NCI-H1048 (cell line): ENCODE data around the gene MAGIX.
"Not testable (repeated sequence)": the region's sequence is repeated elsewhere in the genome, so short reads cannot be mapped to it uniquely, and the experiment has no call there.

ENCODE experiments used
- DNase-seq: peaks from one replicate; lab custom pipeline; 2025; lab: John Stamatoyannopoulos, UW

Gene MAGIX

DNA sequence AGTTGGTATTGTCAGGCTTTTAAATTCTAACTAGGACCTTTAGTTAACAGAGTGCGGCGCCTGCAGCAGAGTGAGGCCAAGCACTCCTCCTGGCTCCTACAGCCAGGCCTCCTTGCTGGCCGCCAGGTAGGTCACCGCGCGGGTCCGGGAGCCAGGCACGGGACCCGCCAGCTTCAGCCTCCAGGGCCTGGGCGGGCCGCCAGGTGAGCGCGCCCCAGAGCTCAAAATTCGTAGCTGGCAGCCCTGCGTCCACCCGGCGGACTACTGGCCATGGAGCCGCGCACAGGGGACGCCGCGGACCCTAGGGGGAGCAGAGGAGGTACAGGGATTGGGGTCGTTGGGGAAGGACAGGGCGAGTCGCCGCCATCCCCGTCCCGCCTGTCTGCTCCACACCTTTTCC is at the start of gene MAGIX:
TSS of gene MAGIX (plus strand) at position 139 of the 400 bp plus-strand sequence. CDS start at position 271, 132 bp downstream.
- no peak for DNase-seq

DNA sequence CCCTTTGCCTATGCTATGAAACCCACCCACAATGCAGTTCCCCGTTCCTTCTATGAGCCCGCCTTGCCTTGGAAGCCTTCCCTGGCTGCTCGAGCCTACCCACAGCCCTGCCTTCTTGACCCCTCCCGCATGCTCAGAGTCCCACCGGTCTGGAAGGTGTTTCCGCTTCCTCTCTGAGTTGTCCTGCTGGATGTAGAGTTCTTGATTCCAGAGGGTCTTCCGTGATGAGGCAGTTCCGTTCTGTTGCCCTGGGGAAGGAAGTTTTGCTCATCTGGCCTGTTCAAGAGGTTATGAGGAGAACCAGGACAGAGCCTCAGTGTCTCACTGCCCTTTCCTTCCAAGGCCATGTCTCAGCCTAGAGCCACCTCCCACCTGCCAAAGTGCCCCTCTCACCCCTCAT is 46.5 kb upstream of the MAGIX start:
- DNase-seq: no peak

DNA sequence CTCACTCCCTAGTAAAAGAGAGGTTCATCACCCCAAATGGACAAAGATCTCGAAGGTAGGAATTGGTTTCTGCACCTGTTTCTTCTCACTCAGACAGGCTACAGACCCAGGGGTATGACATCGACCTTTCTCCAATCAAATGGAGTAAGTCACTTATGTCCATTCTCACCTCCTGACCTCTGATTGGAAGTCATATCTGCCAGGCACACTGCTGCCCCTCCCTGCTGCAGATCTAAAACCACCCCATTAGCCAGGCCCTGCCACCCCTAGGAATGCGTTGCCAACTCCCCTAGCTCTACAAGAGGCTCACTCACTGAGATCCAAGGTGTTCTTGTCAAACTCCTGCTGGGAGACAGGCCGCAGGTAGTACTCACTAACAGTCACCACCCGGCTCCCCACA is 45.8 kb upstream of the MAGIX start:
- DNase-seq: no peak

DNA sequence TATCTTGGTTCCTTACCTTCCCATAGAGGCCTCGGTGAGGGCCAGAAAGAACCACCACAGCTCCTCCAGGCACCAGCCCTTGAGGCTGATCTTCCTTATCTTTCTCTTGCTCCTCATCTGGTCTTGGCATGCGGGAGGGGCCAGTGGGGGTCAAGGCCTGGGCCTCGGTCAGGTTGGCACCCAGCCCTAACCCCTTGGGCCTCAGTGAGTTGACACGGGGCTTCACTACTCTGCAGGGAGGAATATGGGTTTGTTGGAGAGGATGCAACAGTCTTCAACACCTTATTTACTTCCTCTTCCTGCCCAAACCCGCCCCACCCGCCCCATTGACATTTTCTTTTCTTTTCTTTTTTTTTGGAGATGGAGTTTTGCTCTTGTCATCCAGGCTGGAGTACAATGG is 45.0 kb upstream of the MAGIX start:
- no peak for DNase-seq

DNA sequence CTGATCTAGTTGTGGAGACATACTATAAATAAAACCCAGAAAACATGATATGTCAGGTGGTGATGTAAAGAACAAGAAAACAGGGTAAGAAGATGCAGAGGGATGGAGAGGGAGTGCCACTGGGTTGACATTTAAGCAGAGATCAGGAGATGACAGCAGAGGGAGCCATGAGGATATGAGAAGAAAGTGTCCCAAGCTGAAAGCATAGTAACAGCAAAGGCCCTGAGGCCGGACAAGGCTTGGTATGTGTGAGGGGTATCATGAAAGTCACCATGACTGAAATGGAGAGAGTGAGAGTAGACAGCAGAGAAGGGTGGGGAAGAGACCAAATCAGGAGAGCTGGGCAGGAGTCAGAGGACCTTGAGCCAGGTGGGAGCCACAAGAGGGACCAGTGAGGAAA is 42.5 kb upstream of the MAGIX start:
- no peak for DNase-seq

DNA sequence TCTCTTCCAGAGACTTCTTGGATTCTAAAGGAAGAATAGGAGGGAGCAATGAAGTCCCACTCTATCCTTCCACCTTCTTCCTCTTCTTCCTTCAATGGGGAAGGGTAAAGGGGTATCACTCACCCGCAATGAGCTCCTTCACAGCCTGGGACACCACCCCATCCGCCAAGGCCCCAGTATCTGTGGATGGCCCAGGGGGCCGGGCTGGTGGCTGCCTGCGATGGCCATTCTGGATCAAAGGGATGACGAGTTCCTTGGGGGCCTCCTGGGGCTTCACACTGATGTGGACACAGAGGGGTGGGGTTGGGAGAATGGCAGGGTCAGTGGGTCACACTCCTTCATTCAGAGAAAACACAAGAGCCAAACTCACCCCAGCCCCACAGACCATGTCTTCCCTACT is 40.1 kb upstream of the MAGIX start:
- no peak for DNase-seq

DNA sequence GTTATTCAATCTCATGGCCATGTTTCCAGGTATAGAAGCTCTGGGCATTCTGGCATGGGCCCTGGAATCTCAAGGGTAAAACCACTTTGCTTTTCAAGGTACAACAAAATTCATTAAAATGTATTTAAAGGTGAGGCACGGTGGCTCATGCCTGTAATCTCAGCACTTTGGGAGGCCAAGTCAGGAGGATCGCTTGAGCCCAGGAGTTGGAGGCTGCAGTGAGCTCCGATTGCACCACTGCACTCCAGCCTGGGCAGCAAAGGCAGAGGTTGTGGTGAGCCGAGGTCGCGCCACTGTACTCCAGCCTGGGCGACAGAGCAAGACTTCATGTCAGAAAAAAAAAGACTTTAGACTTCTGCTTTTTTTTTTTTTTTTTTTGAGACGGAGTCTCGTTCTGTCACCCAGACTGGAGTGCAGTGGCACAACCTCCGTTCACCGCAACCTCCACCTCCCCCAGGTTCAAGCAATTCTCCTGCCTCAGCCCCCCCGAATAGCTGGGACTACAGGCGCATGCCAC is 34.8 kb upstream of the MAGIX start:
- DNase-seq: not testable (repeated sequence)

DNA sequence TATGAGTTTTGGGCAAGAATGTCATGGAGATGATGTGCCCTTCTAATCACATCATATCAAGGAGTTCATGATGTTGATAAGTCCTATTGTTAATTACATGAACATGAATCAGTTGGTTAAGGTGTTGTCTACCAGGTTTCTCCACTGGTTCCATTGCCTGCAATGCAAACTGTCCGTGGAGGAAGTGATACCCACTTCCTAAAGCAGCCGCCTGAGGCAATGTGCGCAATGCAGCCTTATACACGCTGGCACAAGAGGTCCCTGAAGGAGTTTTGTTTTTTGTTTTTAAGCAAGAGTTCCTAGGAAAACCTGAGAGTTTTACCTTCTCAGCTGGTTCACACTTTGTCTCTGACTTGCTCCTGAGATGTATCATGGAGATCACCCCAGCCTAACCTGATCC is 33.1 kb upstream of the MAGIX start:
- no peak for DNase-seq

DNA sequence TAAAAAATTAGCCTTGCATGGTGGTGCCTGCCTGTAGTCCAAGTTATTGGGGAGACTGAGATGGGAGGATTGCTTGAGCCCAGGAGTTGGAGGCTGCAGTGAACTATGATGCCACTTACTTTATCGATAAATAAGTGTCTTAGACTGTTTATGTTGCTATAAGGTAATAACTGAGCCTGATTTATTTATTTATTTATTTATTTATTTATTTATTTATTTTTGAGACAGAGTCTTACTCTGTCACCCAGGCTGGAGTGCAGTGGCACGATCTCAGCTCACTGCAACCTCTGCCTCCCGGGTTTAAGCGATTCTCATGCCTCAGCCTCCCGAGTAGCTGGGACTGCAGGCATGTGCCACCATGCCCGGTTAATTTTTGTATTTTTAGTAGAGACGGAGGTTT is 30.3 kb upstream of the MAGIX start:
- DNase-seq: not testable (repeated sequence)

DNA sequence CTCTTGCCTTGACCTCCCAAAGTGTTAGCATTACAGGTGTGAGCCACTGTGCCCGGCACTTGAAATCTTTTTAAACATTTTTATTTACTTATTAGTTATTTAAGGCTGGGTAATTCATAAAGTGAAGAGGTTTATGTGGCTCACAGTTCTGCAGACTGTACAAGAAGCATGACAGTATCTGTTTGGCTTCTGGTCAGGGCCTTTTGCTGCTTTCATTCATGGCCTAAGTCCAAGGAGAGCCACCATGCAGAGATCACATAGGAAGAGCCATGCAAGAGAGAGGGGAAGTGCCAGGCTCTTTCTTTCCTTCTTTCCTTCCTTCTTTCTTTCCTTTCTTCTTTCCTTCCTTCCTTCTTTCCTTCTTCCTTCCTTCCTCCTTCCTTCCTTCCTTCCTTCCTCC is 28.8 kb upstream of the MAGIX start:
- DNase-seq: no peak

DNA sequence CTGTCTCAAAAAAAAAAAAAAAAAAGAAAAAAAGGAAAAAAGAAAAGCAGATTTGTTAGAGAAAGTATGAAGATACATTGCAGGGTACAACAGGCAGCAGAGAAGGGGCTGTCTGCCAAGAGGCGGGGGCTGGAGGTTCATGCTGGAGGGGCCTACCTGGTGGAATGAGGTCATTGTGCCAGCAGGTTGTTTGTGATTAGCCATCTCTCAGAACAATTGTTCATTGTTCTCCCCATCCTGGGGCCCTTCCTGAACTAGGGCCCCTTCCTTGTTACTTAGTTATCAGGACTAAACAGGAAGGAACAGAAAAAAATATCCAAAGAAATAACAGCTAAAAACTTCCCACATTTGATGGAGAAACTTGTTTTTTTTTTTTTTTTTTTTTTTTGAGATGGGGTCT is 25.1 kb upstream of the MAGIX start:
- DNase-seq: no peak

DNA sequence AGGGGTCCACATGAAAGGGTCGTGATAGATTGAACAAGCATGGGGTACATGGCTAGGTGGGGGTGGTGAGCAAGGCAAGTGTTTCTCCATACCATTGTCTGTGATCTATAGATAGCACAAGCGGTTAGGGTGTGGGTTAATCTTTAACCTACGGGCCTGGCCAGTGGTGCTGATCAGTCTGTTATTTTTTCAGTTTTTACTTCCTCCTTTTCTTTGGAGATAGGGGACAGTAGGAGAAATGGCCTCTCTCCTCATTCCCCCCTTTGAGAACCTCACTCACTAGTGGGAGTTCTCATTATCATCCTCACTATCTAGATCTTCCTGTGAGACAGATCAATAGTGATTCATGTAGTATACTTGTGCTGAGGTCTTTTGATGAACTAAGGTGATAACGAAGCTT is 22.8 kb upstream of the MAGIX start:
- DNase-seq: no peak

DNA sequence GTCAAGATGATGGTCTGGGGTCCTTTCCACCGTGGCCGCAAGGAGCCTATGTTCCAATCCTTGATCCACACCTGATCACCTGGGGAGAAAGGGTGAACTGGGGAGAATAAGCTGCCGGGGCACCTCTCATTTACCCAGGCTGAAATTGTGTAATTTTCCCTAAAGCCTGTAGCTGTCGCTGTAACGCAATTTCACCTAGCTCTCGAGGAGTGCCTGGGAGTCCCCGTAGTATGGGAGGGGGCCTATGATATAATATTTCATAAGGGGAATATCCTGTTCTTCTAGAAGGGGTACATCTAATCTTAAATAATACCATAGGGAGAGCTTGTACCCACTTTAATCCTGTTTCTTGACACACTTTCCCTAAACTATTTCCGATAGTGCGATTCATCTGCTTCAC is 20.3 kb upstream of the MAGIX start:
- DNase-seq: not testable (repeated sequence)

DNA sequence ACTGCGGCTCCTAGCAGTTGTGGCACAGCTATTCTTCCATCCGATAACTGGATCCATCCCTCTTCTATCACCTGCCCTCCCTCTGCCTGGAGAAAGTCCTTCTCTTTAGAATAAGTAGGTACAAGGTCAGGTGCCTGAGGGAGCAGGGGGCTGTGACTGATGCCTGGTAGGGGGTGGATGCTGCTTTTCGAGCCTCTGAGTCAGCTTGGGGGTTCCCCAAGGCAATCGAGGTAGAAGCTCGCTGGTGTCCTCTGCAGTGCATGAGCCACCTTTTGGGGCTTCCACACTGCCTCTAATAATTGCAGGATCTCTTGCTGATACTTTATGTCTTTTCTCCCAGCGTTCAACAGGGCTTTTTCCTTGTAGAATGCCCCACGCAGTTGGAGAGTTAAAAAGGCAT is 19.4 kb upstream of the MAGIX start:
- not testable (repeated sequence) for DNase-seq

DNA sequence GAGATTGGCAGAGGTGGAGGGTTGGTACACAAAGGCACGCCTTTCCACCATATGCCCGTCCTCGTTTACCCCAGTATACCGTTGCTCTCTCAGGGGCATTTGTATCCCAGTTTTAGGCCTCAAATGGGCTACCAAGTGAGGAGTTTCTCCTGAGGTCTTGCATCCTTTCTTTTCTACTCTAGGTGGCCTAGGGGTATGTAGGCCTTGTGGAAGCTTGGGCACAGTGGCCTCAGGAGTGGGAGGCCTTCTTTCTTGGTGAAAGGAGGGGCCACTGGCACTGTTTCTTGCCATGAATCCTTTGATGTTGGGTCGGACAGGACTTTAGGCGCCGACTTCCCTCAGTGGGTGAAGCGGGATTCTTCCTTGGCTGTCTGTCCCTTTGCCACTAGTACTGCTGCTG is 15.3 kb upstream of the MAGIX start:
- DNase-seq: no peak

DNA sequence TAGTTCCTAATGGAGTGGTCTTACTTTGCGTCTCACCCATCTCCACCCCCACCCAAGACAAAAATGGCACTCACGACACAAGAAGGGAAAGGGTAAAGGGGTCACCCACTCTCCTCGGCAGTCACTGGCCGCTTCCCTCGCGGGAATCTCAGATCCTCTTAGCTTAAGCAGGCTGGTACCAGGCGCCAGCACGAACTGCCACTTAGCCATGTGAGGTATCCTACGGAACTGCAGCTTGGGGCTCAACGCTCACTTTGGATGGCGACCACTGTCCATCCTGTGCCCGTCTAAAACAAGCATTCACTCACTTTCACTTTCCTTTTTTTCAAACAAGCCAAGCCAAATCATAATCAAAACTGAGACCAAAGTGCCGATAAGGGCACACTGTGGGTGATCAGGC is 14.6 kb upstream of the MAGIX start:
- DNase-seq: no peak

DNA sequence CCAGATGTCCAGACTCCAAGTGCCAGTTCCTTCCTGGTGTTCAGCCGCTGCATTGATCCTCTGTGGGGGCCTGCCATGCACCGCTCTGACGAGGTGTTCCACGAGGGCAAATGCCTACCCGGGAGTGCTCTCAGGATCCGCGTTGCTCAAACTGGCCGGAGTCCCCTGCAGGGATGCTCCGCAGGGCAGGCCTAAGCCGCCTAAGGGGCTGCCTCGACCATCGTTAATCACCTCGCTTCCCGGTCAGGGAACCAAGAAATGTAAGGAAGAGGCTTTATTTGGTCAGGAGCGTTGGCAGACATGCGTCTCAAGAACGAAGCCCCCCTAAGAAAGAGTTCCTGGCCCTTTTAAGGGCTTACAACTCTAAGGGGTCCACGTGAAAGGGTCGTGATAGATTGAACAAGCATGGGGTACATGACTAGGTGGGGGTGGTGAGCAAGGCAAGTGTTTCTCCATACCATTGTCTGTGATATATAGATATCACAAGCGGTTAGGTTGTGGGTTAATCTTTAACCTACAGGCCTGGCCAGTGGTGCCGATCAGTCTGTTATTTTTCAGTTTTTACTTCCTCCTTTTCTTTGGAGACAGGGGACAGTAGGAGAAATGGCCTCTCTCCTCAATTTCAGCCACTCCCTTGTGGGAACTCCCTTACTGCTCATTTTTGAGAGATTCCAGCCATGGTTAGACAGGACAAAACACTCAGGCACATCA is 14.0 kb upstream of the MAGIX start:
- DNase-seq: not testable (repeated sequence)

DNA sequence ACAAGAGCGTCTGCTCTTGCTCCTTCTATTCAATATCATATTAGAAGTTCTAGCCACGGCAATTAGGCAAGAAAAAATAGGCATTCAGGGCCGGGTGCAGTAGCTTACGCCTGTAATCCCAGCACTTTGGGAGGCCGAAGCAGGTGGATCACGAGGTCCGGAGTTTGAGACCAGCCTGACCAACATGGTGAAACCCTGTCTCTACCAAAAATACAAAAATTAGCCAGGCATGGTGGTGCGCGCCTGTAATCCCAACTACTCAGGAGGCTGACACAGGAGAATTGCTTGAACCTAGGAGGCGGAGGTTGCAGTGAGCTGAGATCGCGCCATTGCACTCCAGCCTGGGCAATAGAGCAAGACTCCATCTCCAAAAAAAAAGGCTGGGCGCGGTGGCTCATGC is 13.3 kb upstream of the MAGIX start:
- DNase-seq: not testable (repeated sequence)

DNA sequence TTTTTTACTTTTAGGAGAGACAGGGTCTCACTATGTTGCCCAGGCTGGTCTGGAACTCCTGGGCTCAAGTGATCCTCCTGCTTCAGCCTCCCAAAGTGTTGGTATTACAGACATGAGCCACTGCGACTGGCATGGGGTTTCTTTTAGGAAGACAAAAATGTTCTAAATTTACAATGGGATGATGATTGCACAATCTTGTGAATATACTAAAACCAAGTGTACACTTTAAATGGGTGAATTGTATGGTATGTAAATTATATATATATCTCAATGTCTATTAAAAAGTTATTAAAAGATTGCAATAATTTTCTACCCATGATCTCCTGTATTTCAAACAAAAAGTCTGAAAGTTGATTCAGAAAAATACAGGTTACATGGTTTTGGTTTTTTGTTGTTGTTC is 9.1 kb upstream of the MAGIX start:
- no peak for DNase-seq

DNA sequence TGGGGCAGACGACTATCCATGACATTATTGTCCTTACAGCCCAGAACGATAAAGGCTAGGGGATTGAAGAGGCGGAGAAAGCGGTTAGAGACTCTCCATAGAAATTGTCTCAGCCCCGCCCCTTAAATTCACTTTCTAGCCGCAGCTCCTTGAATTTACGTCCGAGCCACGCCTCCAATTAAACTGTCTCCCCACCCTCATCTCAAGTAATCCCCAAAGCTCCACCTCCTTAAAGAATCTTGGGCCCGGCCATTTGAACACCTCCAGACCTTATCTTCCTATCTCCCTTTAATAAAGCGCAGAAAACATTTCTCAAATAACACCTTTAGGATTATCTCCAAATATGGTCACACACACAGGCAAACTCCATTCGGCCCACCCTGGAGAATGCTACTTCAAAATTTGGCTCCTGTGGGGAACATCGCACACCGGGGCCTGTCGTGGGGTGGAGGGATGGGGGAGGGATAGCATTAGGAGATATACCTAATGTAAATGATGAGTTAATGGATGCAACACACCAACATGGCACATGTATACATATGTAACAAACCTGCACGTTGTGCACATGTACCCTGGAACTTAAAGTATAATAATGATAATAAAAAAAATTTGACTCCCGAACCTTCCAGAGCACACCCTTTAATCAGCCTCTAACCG is 7.2 kb upstream of the MAGIX start:
- no peak for DNase-seq

DNA sequence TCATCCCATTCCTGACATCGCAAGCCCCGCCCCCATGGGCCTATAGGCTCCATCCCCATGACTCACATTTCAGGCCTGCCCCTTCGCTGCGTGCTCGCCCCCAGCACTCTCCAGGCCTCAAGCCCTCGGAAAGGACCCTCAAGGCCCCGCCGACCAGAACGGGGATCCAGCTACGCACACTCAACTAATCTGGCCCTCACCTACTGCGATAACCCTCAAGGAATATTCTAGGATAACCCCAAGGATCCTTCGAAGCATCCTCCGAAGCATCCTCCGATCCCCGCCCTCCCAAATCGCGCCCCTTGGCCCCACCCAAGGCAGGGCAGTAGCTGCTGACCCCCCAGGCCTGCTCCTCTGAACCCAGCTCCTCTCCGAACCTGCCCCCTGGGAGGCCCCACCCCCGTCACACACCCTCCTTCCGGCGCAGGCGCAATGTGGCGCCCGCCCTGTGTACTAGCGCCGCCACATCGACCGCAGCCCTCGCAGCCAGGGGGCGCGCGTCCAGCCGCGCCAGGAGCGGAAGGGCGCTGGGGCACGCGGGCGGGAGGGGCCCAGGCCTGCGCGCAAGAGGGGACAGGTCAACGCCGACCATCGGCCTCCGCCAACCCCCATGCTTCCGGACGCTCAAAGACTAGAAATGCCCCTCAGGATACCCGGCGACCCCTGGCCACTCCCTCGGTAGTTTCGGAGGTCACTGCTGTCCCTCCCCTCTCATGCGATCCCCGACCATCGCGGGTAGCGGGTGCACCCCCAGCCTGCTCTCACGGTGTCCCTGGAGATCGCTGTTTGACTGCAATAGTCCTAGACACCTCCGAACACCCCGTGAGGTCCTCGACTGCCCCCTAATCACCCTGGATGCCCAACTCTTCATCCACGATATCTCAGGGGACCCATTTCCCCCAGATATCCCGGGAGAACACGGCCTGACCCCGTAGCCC is 6.4 kb upstream of the MAGIX start:
- DNase-seq: peak; percentile 13

DNA sequence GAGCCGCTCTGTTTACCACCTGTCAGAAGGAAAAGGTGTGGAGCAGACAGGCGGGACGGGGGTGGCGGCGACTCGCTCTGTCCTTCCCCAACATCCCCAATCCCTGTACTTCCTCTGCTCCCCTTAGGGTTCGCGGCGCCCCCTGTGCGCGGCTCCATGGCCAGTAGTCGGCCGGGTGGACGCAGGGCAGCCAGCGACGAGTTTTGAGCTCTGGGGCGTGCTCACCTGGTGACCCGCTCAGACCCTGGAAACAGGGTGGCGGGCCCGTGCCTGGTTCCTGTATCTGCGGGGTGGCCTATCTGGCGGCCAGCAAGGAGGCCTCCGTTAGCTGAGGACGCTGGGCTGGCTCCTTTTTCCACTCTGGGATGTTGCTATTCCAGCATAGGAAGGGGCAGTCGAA is 5.4 kb upstream of the MAGIX start:
- DNase-seq: no peak

DNA sequence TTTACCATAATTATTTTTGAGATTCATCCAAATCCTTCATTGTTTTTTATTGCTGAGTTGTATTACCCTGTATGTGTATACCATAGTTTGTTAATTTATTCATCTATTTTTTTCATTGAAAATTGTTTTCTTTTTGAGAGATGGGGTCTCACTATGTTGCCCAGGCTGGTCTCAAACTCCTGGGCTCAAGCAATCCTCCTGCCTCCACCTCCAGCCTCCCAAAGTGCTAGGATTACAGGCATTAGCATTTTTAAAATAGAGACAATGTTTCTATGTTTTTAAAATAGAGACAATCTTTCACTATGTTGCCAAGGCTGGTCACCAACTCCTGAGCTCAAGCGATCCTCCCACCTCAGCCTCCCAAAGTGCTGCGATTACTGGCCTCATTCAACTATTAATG is 1.6 kb upstream of the MAGIX start:
- DNase-seq: no peak
